ENCODE measurements around the gene SARS1.
A peak's percentile ranks its signal among the peaks of the same experiment; 100 is the strongest.
"Not testable (repeated sequence)": the region's sequence is repeated elsewhere in the genome, so short reads cannot be mapped to it uniquely, and the experiment has no call there.

SARS1 gene

DNA sequence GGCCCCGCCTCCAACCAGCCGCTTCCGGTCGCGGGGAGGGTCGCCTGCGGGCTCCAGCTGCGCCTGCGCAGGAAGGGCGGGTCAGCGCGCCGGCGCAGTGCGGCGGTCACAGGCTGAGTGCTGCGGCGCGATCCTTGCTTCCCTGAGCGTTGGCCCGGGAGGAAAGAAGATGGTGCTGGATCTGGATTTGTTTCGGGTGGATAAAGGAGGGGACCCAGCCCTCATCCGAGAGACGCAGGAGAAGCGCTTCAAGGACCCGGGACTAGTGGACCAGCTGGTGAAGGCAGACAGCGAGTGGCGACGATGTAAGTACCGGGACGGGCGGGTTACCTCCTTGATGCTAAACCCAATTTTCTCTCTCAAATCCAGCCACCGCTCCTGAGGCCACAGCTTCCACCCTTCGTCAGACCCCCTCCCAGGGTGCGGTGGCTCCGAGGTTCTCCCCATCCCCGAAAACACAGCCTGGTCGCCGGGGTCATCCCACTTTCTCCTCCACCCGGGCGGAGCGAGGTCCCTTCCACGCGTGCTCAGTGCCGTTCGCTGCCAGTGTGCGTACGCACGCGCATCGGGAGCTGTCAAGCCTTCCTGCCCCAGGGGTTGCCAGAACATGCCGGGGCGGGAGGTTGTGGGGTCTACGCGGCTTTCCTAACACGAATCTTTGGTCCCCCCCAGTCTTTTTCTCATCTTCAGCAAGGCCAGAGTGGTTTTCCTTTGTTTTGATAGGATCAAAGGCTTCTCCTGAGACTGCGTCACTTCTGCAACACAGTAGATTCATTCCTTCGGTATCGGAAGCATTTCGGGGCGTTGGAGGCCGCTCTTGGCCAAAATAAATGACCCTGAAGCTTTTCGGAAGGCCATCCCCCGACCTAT, at the start of gene SARS1:
SARS1 (plus strand) TSS at position 95 of the 870 bp plus-strand sequence; CDS start at position 170, 75 bp downstream.
- peak; percentile 86 for DNase-seq (ENCODE audit: low read depth)

- no peak for DNase-seq (ENCODE audit: low read depth)
Observed at GRCh38 chr1:109164538-109164937, 49.2 kb upstream of the SARS1 start.

GRCh38 chr1:109167001-109167506, 46.7 kb upstream of the SARS1 start:
- no peak for DNase-seq (ENCODE audit: low read depth)

- no peak for DNase-seq (ENCODE audit: low read depth)
Observed at GRCh38 chr1:109170035-109170764, 43.5 kb upstream of the SARS1 start.

GRCh38 chr1:109171646-109172045, 42.1 kb upstream of the SARS1 start:
- DNase-seq (ENCODE audit: low read depth): no peak

GRCh38 chr1:109176349-109176748, 37.4 kb upstream of the SARS1 start:
- DNase-seq (ENCODE audit: low read depth): not testable (repeated sequence)

DNA sequence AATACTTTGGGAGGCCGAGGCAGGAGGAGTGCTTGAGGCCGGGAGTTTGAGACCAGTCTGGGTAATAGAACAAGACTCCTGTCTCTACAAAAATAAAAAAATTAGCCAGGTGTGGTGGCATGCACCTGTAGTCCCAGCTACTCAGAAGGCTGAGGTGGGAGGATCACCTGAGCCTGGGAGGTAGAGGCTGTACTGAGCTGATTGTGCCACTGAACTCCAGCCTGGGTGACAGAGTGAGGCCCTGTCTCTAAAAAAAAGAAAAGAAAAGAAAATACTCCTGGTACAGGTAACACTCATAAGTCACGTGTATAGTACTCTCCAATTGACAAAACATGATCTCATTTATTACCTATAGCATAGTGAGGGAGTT, 33.0 kb upstream of the SARS1 start:
- not testable (repeated sequence) for DNase-seq (ENCODE audit: low read depth)

DNA sequence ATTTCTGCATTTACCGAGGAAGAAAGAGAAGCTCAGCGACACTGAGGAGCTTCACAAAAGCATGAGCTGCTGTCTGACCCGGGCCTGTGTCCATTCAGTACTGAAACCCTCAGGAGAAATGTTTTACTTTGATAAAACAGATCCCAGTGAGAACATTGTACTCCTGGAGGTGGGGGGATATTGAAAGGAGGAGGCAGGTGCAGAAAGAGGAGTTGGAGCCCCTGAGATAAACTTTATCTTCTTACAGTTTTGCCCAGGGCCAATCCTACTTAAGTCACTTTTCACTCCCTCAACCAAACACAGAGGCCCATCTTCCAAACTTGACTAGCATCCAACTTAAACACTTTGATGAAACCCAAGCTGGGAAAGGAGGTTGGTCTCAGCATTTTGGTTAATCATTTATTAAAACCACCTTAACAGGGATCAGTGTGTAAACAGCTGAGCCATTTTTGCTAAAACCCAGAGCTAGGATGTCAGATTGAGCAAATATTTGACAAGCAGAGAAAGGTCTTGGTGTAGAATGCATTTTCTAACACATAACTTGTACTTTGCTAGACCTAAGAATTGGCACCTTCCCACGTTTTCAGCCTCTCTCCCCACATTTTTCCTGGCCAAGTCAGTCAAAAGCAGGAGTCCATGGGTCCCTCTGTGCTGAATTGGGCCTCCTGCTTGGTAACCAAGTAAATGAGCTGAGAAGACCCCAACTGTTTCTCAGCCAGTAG, 32.5 kb upstream of the SARS1 start:
- no peak for DNase-seq (ENCODE audit: low read depth)

DNA sequence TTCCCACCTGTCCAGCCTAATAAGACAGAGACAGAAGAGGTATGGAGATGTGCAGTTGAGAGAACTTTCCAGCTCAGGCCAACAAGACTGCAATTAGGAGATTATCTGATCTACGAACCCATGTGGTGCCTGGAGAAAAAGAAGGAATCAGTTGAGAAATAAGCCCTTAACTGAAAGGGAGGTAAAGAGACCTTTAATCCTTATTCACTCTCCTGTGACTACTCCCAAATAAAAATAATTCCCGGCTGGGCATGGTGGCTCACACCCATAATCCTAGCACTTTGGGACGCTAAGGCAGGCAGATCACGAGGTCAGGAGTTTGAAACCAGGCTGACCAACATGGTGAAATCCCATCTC, 31.9 kb upstream of the SARS1 start:
- DNase-seq (ENCODE audit: low read depth): no peak

GRCh38 chr1:109183058-109183738, 30.5 kb upstream of the SARS1 start:
- DNase-seq (ENCODE audit: low read depth): no peak

GRCh38 chr1:109184687-109185086, 29.0 kb upstream of the SARS1 start:
- no peak for DNase-seq (ENCODE audit: low read depth)

GRCh38 chr1:109185357-109185756, 28.4 kb upstream of the SARS1 start:
- no peak for DNase-seq (ENCODE audit: low read depth)

GRCh38 chr1:109185990-109186732, 27.6 kb upstream of the SARS1 start:
- no peak for DNase-seq (ENCODE audit: low read depth)

- no peak for DNase-seq (ENCODE audit: low read depth)
Observed at GRCh38 chr1:109186733-109187086, 27.0 kb upstream of the SARS1 start.

DNA sequence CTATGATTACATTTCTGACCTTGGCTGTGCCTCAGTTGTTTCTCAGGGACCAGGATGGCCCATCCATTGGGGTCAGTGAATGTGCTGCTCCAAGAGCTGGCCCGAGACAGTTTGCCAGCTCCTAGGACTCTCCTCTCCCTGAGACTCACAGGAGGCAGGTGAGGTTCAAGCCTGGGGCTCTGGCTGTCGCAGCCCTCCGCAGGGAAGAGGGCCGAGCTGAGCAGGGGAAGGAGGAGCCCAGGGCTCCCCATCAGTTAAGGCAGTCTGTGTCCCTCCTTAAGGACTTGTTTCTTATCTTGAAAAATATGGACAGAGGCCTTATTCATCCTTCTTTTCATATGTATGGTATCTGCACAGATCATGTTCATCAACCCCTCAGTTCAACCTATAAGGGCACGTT, 26.6 kb upstream of the SARS1 start:
- no peak for DNase-seq (ENCODE audit: low read depth)

DNA sequence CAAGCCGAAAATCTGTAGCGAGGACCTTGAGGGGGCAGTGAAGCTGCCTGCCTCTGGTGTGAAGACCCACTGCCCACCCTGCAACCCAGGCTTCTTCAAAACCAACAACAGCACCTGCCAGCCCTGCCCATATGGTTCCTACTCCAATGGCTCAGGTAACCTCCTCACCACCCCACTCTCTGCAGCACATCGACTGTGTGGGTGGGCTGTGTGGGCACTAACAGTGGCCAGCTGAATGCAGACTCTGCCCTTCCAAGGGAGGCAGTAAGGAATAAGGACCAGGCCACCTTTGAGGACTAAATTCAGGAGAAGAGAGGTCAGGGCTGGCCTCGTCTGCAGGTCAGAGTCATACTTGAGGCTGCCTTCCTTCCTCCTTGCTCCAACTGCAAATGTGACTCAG, 25.5 kb upstream of the SARS1 start:
- DNase-seq (ENCODE audit: low read depth): no peak

DNA sequence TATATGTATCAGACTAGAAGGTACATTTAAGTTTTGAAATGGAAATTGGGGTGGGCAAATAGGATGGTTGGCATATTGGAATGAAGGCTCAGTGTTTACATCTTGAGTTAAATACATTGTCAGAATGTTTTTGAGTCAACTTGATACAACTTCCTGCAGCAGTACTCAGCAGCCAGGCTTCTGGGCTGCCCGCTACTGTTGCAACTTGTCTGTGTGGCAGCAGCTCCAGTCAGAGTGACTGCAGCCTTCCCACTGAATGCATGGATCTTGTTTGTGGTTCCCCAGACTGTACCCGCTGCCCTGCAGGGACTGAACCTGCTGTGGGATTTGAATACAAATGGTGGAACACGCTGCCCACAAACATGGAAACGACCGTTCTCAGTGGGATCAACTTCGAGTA, 24.9 kb upstream of the SARS1 start:
- DNase-seq (ENCODE audit: low read depth): no peak

- DNase-seq (ENCODE audit: low read depth): no peak
Observed at GRCh38 chr1:109190189-109190588, 23.5 kb upstream of the SARS1 start.

DNA sequence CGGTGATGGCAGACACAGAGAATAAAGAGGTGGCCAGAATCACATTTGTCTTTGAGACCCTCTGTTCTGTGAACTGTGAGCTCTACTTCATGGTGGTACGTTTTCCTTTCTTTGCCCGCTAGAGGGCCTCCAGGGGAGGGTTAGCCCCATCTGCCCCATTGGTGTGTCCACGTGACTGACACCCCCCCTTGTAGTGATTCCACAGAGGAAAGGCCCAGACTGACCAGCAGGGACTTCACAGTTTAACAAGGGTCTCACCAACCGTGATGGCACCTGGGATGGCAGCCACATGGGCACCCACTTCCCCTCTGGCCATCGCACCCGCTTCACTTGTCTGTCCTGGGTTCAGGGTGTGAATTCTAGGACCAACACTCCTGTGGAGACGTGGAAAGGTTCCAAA, 22.3 kb upstream of the SARS1 start:
- no peak for DNase-seq (ENCODE audit: low read depth)

GRCh38 chr1:109191891-109192290, 21.8 kb upstream of the SARS1 start:
- no peak for DNase-seq (ENCODE audit: low read depth)

GRCh38 chr1:109192433-109192832, 21.3 kb upstream of the SARS1 start:
- DNase-seq (ENCODE audit: low read depth): no peak

Data from activated T-cell treated with anti-CD3 and anti-CD28 coated beads for 48 hours (primary cell).